GM13977 (cell line): ENCODE measurements around the gene SEMA3F.

ENCODE experiments used
- DNase-seq: peaks from one replicate; pipeline ENCODE4 v3.0.0; 2012; ENCODE audit warnings: low spot score
- in situ Hi-C: fragments of 300-500 bp; cut with MboI; formaldehyde crosslinking; loops from one replicate; pipeline ENCODE4 v1.12.0; 2022; ENCODE audit warnings: low sequenced_read_pairs, low pct_unique_long_range_greater_than_20kb, mixed read lengths, inconsistent platforms; ENCODE audit not compliant: unreplicated experiment
- TF ChIP-seq, protein P1 (sequence below): IDR thresholded peaks from 2 replicates; pipeline ENCODE4 v1.5.1; 2012; ENCODE audit warnings: mild to moderate bottlenecking, control low read depth; ENCODE audit not compliant: insufficient read depth; ENCODE audit errors: extremely low read depth, missing control alignments

SEMA3F gene

GRCh38 chr3:50137531-50137930, 17.6 kb upstream of the SEMA3F start:
- DNase-seq = no peak
- in situ Hi-C loops = no loop called here
- TF ChIP-seq, protein P1, sequence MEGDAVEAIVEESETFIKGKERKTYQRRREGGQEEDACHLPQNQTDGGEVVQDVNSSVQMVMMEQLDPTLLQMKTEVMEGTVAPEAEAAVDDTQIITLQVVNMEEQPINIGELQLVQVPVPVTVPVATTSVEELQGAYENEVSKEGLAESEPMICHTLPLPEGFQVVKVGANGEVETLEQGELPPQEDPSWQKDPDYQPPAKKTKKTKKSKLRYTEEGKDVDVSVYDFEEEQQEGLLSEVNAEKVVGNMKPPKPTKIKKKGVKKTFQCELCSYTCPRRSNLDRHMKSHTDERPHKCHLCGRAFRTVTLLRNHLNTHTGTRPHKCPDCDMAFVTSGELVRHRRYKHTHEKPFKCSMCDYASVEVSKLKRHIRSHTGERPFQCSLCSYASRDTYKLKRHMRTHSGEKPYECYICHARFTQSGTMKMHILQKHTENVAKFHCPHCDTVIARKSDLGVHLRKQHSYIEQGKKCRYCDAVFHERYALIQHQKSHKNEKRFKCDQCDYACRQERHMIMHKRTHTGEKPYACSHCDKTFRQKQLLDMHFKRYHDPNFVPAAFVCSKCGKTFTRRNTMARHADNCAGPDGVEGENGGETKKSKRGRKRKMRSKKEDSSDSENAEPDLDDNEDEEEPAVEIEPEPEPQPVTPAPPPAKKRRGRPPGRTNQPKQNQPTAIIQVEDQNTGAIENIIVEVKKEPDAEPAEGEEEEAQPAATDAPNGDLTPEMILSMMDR = no peak

GRCh38 chr3:50138266-50139200, 16.6 kb upstream of the SEMA3F start:
- TF ChIP-seq, protein P1 = no peak
- in situ Hi-C loops = no loop called here
- DNase-seq = no peak

DNA sequence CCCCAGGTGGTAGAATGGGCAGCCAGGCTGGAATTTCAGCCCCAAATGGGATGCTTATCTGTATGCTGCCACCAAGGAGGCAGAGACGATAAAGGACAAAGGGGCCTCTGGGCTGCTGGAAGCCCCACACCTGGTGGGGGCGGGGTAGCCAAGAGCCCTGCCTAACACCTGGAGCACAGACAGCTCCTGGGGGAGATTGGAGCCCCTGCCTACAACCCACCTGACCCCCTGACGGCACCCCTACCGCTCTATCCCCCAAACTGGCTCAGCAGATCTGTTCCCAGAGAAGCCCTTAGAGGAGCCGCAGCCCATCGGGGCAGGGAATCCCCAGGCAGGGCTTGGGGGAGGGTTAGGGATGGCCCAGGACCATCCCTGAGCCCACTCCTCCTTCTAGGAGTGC, 15.8 kb upstream of the SEMA3F start:
- in situ Hi-C loops = no loop called here
- TF ChIP-seq, protein P1 = no peak
- no peak for DNase-seq

GRCh38 chr3:50139718-50140423, 15.3 kb upstream of the SEMA3F start:
- in situ Hi-C loops = no loop called here
- TF ChIP-seq, protein P1 = no peak
- no peak for DNase-seq

- in situ Hi-C loops = no loop called here
- TF ChIP-seq, protein P1 = no peak
- DNase-seq = no peak
Observed at GRCh38 chr3:50140990-50141389, 14.1 kb upstream of the SEMA3F start.

DNA sequence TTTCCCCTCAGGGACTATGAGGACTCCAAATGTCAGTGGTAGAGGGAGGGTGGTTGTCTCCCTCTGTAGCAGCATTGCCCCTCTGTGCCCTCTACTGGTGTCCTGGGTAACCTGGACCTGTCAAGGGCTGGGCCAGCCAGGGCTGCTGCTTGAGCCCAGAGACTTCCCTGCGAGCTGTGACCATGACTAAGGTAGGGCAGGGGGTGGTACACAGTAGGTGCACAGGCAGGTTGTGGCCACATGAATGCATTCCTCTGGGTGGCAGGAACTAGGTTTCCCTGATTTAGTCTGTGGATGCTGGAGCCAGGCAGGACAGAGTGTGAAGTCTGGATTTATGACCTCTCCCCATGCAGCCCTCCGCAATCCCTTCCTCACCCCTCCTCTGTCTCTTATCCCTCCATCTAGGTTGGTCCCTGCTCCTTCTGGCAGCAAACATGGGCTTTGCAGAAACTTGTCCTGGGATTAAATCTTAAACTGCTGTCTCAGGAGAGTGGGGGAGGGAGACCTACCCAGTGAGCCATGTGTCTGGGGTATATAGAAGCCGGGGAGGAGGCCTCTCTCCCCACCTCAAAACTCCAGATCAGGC, 8.7 kb upstream of the SEMA3F start:
- in situ Hi-C loops = no loop called here
- TF ChIP-seq, protein P1 = no peak
- DNase-seq = no peak
